GM12878 (cell line): Measurements from ENCODE around the gene KCNMB2. TPM values are rescaled to one million over a fixed set of nuclear protein-coding genes. Genes with fewer than 3 reads are reported as not detected.

Experiments
- ATAC-seq: fragments of 200-7000 bp; cut with Tn5 transposase; 3 replicates; pipeline ENCODE4 v1.9.1; 2020; ENCODE audit warnings: mild to moderate bottlenecking, moderate library complexity
- BruUV-seq: library from RNA; stranded (reverse); fragments of 400-500 nt; replicated peaks from 2 replicates; lab custom pipeline; 2021; lab: Mats Ljungman, UMichigan
- CTCF ChIA-PET: fragments of 300-600 bp; sonication (Branson Sonifier 250); formaldehyde crosslinking; extraction: SDS; loops from one replicate; lab custom pipeline; 2021; ENCODE audit warnings: inconsistent platforms; lab: Yijun Ruan, JAX
- POLR2A ChIA-PET: fragments of 350-600 bp; formaldehyde crosslinking; extraction: SDS; loops from one replicate; lab custom pipeline; 2021; ENCODE audit warnings: inconsistent platforms; lab: Charles Lee
- RAD21 ChIA-PET: fragments of 300-600 bp; sonication (Branson Sonifier 250); formaldehyde crosslinking; loops from one replicate; lab custom pipeline; 2023; ENCODE audit warnings: antibody characterized with exemption; ENCODE audit not compliant: unreplicated experiment; lab: Charles Lee
- SMC1A ChIA-PET: fragments of 300-600 bp; sonication (Branson Sonifier 250); formaldehyde crosslinking; loops from one replicate; lab custom pipeline; 2023; ENCODE audit not compliant: unreplicated experiment, uncharacterized antibody; lab: Charles Lee
- DNase-seq: peaks from one replicate; pipeline ENCODE4 v3.0.0-alpha.2; 2011; ENCODE audit warnings: low read depth, low spot score
- FAIRE-seq: peaks from 3 replicates; lab custom pipeline; 2011; peaks lifted over from hg19 to GRCh38; lab: Jason Lieb, UNC
- H2AFZ ChIP-seq: 2 replicates; pipeline ENCODE4 v1.6.0; 2011; ENCODE audit warnings: low read depth, low read length, control low read depth; ENCODE audit not compliant: control insufficient read depth
- H3K27ac ChIP-seq: 2 replicates; pipeline ENCODE4 v1.5.1; 2011; ENCODE audit warnings: control low read depth; ENCODE audit not compliant: control insufficient read depth, insufficient read depth
- H3K27me3 ChIP-seq, 2 experiments: replicated peaks in 1 of 2; 2 replicates each; pipeline versions ENCODE4 v1.6.0 to v1.6.1; 2011; ENCODE audit warnings: low read length in 1 of 2; ENCODE audit not compliant: control insufficient read depth in 2 of 2, insufficient read depth in 2 of 2
- H3K36me3 ChIP-seq, 2 experiments: 2 replicates each; pipeline ENCODE4 v1.5.1; 2011; ENCODE audit warnings: low read length in 1 of 2; ENCODE audit not compliant: control insufficient read depth in 2 of 2, insufficient read depth in 2 of 2
- H3K4me1 ChIP-seq: 2 replicates; pipeline ENCODE4 v1.6.1; 2011; ENCODE audit warnings: mild to moderate bottlenecking, low read length, moderate library complexity, mixed read lengths; ENCODE audit not compliant: control insufficient read depth, insufficient read depth
- H3K4me2 ChIP-seq: 2 replicates; pipeline ENCODE4 v1.6.0; 2011; ENCODE audit warnings: control low read depth; ENCODE audit not compliant: control insufficient read depth, insufficient read depth
- H3K4me3 ChIP-seq: fragments of 200-600 bp; sonication (generic); 2 replicates; pipeline ENCODE4 v1.5.1; 2016
- H3K79me2 ChIP-seq: 2 replicates; pipeline ENCODE4 v1.6.0; 2011; ENCODE audit warnings: low read length; ENCODE audit not compliant: control insufficient read depth, insufficient read depth
- H3K9ac ChIP-seq: 2 replicates; pipeline ENCODE4 v1.8.0; 2011; ENCODE audit warnings: low read length, control low read depth, mixed read lengths; ENCODE audit not compliant: control insufficient read depth, insufficient read depth
- H3K9me3 ChIP-seq: replicated peaks from 3 replicates; pipeline ENCODE4 v1.5.1; 2011; ENCODE audit warnings: mild to moderate bottlenecking, low read length; ENCODE audit not compliant: control insufficient read depth, insufficient read depth
- H4K20me1 ChIP-seq: 2 replicates; pipeline ENCODE4 v1.6.0; 2011; ENCODE audit not compliant: control insufficient read depth, insufficient read depth
- CHD2 ChIP-seq: IDR thresholded peaks from 2 replicates; pipeline ENCODE4 v1.6.1; 2011; ENCODE audit warnings: low read depth, low read length, improper control_type of control experiment, borderline replicate concordance
- ETV6 ChIP-seq, 2 experiments: fragments of 450-650 bp in 1 of 2; IDR thresholded peaks in 1 of 2; conservative IDR thresholded peaks in 1 of 2; 2 replicates each; pipeline ENCODE4 v1.6.1; 2014; ENCODE audit warnings: antibody characterized with exemption in 1 of 2, borderline replicate concordance in 1 of 2, low read depth in 1 of 2, mild to moderate bottlenecking in 1 of 2, moderate library complexity in 1 of 2
- GABPA ChIP-seq: IDR thresholded peaks from 2 replicates; pipeline ENCODE4 v1.6.1; 2014; ENCODE audit warnings: antibody characterized with exemption, low read depth, mild to moderate bottlenecking, inconsistent platforms
- IRF4 ChIP-seq: IDR thresholded peaks from 2 replicates; pipeline ENCODE4 v1.6.1; 2011; ENCODE audit warnings: low read depth, low read length
- PML ChIP-seq: IDR thresholded peaks from 2 replicates; pipeline ENCODE4 v1.6.1; 2012; ENCODE audit warnings: low read length, inconsistent platforms
- RFX5 ChIP-seq: IDR thresholded peaks from 2 replicates; pipeline ENCODE4 v1.6.1; 2011; ENCODE audit warnings: low read depth, low read length, improper control_type of control experiment
- TCF7 ChIP-seq: IDR thresholded peaks from 2 replicates; pipeline ENCODE4 v1.6.1; 2014; ENCODE audit warnings: antibody characterized with exemption, borderline replicate concordance
- YBX1 ChIP-seq: fragments of 450-650 bp; IDR thresholded peaks from 2 replicates; pipeline ENCODE4 v1.6.1; 2016; ENCODE audit warnings: antibody characterized with exemption
- ZBED1 ChIP-seq: IDR thresholded peaks from 2 replicates; pipeline ENCODE4 v1.6.1; 2016; ENCODE audit warnings: borderline replicate concordance
- ZNF217 ChIP-seq: fragments of 450-650 bp; IDR thresholded peaks from 2 replicates; pipeline ENCODE4 v1.6.1; 2017; ENCODE audit warnings: antibody characterized with exemption, mild to moderate bottlenecking
- ZZZ3 ChIP-seq: IDR thresholded peaks from 2 replicates; pipeline ENCODE4 v1.6.1; 2011; ENCODE audit warnings: low read depth; ENCODE audit not compliant: control insufficient read depth, insufficient read length
- WGBS: methylation state at CpG from one replicate; pipeline ENCODE4 v1.1.6; 2016; ENCODE audit warnings: low lambda C conversion rate; ENCODE audit not compliant: insufficient replicate concordance, insufficient coverage; ENCODE audit errors: missing lambda C conversion rate; 5-methylcytosine and 5-hydroxymethylcytosine counted together
- in situ Hi-C: fragments of 300-500 bp; cut with MboI; formaldehyde crosslinking; loops from 9 replicates; pipeline ENCODE4 v1.14.3; 2018; ENCODE audit warnings: mixed read lengths
- intact Hi-C: fragments of 100-400 bp; cut with micrococcal nuclease; formaldehyde crosslinking; loops from one replicate; pipeline ENCODE4 v1.14.2; 2022; ENCODE audit not compliant: unreplicated experiment
- polyA plus RNA-seq, 11 experiments: library from polyadenylated mRNA; depleted of rRNA in 4 of 11; unstranded in 6 of 11; stranded (reverse) in 5 of 11; fragments of >200 nt; fragmentation: Nextera tagmentation in 4 of 11; fragmentation: Illumina TruSeq in 1 of 11; extraction: Ambion mirVana in 4 of 11; extraction: Trizol in 1 of 11; gene quantifications; 1 replicate in 1 of 11; 2 replicates in 10 of 11; pipeline versions ENCODE4 v1.2.1 to v1.2.3, GENCODE V29; 2011 to 2016; ENCODE audit warnings: inconsistent platforms in 2 of 11, missing spikeins in 2 of 11, low read depth in 1 of 11
- total RNA-seq, 4 experiments: library from RNA; depleted of rRNA in 3 of 4; stranded (reverse); fragments of >200 nt in 3 of 4; fragmentation: Illumina TruSeq in 1 of 4; extraction: Trizol in 1 of 4; gene quantifications; 2 replicates each; pipeline versions ENCODE4 v1.2.1 to v1.2.3, GENCODE V29; 2013 to 2021
- TF ChIP-seq, protein P1 (sequence below): fragments of 450-650 bp; conservative IDR thresholded peaks from 2 replicates; pipeline ENCODE4 v1.6.1; 2017; ENCODE audit warnings: mild to moderate bottlenecking, moderate library complexity
- TF ChIP-seq, protein P2 (sequence below): fragments of 450-650 bp; IDR thresholded peaks from 2 replicates; pipeline ENCODE4 v1.6.1; 2018; ENCODE audit warnings: mild to moderate bottlenecking, low read depth, moderate library complexity; ENCODE audit not compliant: partially characterized antibody
- TF ChIP-seq, protein P3 (sequence below): IDR thresholded peaks from 2 replicates; pipeline ENCODE4 v1.6.1; 2012; ENCODE audit warnings: low read length, inconsistent platforms
- TF ChIP-seq, protein P4 (sequence below), 3 experiments: IDR thresholded peaks in 2 of 3; conservative IDR thresholded peaks in 1 of 3; 2 replicates each; pipeline ENCODE4 v1.5.1; 2011; ENCODE audit warnings: low read depth in 3 of 3, low read length in 3 of 3, mild to moderate bottlenecking in 3 of 3, control low read depth in 2 of 3, moderate library complexity in 2 of 3, inconsistent platforms in 1 of 3, mixed read lengths in 1 of 3; ENCODE audit not compliant: control insufficient read depth in 2 of 3, insufficient read depth in 1 of 3; ENCODE audit errors: extremely low read depth in 1 of 3

Gene KCNMB2
- total and polyA plus RNA-seq, 10 of the 15 experiments (the other 5 are each of a cell fraction or from before 2014, with no cell fraction given) = 0.22 to 18.8 (median 11.0) TPM

DNA sequence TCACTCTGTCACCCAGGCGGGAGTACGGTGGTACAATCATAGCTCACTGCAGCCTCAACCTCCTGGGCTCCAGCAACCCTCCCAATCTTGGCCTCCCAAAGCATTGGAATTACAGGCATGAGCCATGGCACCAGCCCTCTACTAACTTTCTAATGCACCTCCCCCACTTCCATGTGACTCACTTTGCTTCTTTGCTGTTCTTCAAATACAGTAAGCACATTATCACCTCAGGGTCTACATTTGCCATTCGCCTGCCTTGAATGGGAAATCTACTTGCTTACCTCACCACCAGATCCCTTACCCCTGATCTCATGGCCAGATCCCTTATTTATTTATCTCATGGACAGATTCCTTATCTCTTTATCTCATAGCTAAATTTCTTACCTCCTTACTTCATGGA is 235.3 kb downstream of the KCNMB2 start:
- Histone ChIP-seq H2AFZ (no peak overlapping the region), H3K79me2 (no peaks in the 10 kb centered on the region), H3K9me3 (peaks cover 5% of the 10 kb centered on the region; the same call in 2 of the 3 replicates), H3K4me1 (peaks cover 13% of the 10 kb centered on the region), H3K27ac (no peak overlapping the region), H4K20me1 (no peaks in the 10 kb centered on the region), H3K9ac (no peak overlapping the region), H3K4me2 (no peak overlapping the region), H3K27me3 (no peaks in the 10 kb centered on the region), H3K4me3 (no peak overlapping the region), H3K36me3 (no peaks in the 10 kb centered on the region)
- ChIA-PET SMC1A (interaction anchor here (0.7 to 2.1 kb wide), 3 partner anchors 14 to 193 kb away, joined by 3 to 4 read pairs (median 3); no protein-coding TSS in a partner anchor), RAD21 (no interaction called here), POLR2A (interaction anchor here (0.7 kb wide), 1 partner anchor 30 kb away, joined by 3 read pairs; no protein-coding TSS in a partner anchor), CTCF (no interaction called here)
- in situ Hi-C loops = no loop called here
- ATAC-seq = no peak
- no peak for DNase-seq
- no peak for FAIRE-seq
- 81% methylated on average over 3 of the region's 3 CpGs for WGBS
- intact Hi-C loops = no loop called here
- BruUV-seq = no TSS peak
- TF ChIP-seq, protein P1, sequence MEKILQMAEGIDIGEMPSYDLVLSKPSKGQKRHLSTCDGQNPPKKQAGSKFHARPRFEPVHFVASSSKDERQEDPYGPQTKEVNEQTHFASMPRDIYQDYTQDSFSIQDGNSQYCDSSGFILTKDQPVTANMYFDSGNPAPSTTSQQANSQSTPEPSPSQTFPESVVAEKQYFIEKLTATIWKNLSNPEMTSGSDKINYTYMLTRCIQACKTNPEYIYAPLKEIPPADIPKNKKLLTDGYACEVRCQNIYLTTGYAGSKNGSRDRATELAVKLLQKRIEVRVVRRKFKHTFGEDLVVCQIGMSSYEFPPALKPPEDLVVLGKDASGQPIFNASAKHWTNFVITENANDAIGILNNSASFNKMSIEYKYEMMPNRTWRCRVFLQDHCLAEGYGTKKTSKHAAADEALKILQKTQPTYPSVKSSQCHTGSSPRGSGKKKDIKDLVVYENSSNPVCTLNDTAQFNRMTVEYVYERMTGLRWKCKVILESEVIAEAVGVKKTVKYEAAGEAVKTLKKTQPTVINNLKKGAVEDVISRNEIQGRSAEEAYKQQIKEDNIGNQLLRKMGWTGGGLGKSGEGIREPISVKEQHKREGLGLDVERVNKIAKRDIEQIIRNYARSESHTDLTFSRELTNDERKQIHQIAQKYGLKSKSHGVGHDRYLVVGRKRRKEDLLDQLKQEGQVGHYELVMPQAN = no peak
- no peak for TF ChIP-seq CHD2
- TF ChIP-seq ZZZ3 = no peak
- TF ChIP-seq, protein P2, sequence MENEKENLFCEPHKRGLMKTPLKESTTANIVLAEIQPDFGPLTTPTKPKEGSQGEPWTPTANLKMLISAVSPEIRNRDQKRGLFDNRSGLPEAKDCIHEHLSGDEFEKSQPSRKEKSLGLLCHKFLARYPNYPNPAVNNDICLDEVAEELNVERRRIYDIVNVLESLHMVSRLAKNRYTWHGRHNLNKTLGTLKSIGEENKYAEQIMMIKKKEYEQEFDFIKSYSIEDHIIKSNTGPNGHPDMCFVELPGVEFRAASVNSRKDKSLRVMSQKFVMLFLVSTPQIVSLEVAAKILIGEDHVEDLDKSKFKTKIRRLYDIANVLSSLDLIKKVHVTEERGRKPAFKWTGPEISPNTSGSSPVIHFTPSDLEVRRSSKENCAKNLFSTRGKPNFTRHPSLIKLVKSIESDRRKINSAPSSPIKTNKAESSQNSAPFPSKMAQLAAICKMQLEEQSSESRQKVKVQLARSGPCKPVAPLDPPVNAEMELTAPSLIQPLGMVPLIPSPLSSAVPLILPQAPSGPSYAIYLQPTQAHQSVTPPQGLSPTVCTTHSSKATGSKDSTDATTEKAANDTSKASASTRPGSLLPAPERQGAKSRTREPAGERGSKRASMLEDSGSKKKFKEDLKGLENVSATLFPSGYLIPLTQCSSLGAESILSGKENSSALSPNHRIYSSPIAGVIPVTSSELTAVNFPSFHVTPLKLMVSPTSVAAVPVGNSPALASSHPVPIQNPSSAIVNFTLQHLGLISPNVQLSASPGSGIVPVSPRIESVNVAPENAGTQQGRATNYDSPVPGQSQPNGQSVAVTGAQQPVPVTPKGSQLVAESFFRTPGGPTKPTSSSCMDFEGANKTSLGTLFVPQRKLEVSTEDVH = no peak
- TF ChIP-seq, protein P3, sequence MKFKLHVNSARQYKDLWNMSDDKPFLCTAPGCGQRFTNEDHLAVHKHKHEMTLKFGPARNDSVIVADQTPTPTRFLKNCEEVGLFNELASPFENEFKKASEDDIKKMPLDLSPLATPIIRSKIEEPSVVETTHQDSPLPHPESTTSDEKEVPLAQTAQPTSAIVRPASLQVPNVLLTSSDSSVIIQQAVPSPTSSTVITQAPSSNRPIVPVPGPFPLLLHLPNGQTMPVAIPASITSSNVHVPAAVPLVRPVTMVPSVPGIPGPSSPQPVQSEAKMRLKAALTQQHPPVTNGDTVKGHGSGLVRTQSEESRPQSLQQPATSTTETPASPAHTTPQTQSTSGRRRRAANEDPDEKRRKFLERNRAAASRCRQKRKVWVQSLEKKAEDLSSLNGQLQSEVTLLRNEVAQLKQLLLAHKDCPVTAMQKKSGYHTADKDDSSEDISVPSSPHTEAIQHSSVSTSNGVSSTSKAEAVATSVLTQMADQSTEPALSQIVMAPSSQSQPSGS = no peak
- TF ChIP-seq YBX1 = no peak
- TF ChIP-seq PML = no peak
- no peak for TF ChIP-seq ZNF217
- no peak for TF ChIP-seq ZBED1
- TF ChIP-seq RFX5 = no peak
- TF ChIP-seq TCF7 = no peak
- no peak for TF ChIP-seq GABPA
- TF ChIP-seq ETV6 (conservative IDR thresholded peaks at IDR 0.05 in 1 of 2, IDR thresholded peaks at IDR 0.05 in 1 of 2; ENCODE audit: borderline replicate concordance in 1 of 2, low read depth in 1 of 2) = no peak
- TF ChIP-seq, protein P4, sequence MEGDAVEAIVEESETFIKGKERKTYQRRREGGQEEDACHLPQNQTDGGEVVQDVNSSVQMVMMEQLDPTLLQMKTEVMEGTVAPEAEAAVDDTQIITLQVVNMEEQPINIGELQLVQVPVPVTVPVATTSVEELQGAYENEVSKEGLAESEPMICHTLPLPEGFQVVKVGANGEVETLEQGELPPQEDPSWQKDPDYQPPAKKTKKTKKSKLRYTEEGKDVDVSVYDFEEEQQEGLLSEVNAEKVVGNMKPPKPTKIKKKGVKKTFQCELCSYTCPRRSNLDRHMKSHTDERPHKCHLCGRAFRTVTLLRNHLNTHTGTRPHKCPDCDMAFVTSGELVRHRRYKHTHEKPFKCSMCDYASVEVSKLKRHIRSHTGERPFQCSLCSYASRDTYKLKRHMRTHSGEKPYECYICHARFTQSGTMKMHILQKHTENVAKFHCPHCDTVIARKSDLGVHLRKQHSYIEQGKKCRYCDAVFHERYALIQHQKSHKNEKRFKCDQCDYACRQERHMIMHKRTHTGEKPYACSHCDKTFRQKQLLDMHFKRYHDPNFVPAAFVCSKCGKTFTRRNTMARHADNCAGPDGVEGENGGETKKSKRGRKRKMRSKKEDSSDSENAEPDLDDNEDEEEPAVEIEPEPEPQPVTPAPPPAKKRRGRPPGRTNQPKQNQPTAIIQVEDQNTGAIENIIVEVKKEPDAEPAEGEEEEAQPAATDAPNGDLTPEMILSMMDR (IDR thresholded peaks at IDR 0.05 in 2 of 3, conservative IDR thresholded peaks at IDR 0.05 in 1 of 3; ENCODE audit: control insufficient read depth in 2 of 3, extremely low read depth in 1 of 3, insufficient read depth in 1 of 3, low read depth in 3 of 3, low read length in 3 of 3) = no peak
- no peak for TF ChIP-seq IRF4
